Activated CD8-positive, alpha-beta memory T cell treated with anti-CD3 and anti-CD28 coated beads, Interleukin-2, amount 50 U/mL, for 24 hours (primary cell): ENCODE data around the gene ENKUR.

Experiments used
- DNase-seq: peaks from one replicate; pipeline ENCODE4 v3.0.0-alpha.2; 2020; ENCODE audit errors: extremely low read depth

ENKUR gene, protein sequence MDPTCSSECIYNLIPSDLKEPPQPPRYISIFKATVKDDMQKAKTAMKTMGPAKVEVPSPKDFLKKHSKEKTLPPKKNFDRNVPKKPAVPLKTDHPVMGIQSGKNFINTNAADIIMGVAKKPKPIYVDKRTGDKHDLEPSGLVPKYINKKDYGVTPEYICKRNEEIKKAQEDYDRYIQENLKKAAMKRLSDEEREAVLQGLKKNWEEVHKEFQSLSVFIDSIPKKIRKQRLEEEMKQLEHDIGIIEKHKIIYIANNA

DNA sequence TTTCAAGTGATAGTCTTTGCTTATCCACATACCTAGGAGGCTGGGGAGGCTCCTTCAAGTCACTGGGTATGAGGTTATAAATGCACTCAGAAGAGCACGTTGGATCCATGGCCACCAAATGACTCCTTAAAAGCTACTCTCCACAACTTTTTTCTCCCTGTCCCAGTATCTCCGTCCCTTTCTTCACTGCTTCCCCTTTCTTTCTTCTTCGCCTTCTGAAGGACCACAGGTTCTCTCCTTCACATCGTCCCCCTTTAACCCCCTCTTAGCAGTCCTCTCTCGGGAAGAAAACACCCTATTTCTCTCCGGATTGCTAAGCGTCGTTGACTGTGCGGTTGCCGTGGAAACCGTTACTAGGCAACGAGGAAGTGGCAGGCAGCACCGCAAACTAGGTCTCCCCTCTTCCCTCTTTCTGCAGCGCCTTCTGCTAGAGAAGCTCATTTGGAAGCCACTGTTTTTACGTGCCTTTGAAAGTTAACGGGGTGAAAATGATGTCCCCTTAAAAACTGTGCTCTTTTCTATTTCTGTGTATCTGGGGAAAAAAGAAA lies at the start of gene ENKUR:
TSS of gene ENKUR (minus strand) at position 331 of the 548 bp plus-strand sequence. CDS start at position 109, 222 bp downstream.
- DNase-seq, result peak; percentile 80

DNA sequence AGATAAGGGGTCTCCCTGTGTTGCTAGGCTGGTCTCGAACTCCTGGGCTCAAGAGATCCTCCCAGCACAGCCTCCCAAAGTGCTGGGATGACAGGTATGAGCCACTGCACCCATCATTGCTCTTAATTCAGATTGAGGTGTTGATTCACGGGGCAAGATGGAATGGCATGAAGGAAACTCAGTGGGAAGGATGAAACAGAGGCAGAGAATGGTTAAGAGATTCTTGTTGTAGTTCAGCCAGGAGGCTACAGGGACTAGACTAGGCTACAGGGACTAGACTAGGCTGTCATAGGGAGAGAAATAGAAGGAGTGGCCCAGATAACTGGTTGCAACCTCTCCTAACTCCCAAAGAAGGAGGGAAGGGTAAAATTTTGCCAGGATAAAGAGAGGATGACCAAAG lies 48.4 kb upstream of the ENKUR start:
- DNase-seq, result no peak

DNA sequence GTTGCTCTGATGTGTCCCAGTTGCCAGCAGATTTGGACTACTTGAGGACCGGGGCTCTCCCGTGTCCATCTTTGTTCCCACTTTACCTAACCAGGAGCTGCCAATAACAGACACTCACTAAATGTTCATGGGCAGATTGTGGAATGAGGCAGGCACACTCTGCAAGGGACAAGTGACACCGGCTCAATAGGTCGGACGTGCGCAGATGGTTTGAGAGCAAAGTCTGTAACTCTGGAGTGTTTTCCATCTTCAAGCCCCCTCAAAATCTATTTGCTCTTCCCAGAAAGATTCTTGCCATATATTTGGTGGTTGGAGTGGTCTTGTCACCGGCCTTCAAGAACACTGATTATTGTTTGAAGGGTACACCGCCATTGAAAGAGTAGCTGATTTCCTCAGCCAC lies 47.7 kb upstream of the ENKUR start:
- no peak for DNase-seq

DNA sequence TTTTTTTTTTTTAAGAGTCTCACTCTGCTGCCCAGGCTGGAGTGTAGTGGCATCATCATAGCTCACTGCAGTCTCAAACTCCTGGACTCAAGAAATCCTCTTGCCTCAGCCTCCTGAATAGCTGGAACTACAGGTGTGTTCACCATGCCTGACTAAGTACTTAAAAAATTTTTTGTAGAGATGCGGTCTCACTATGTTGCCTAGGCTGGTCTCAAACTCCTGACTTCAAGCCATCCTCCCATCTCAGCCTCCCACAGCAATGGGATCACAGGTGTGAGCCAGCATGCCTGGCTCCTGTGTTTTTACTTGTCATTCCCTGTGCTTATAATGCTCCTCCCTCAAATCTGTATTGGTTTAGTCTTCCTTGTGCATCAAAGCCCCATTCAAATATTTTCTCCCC lies 47.2 kb upstream of the ENKUR start:
- DNase-seq, result no peak

DNA sequence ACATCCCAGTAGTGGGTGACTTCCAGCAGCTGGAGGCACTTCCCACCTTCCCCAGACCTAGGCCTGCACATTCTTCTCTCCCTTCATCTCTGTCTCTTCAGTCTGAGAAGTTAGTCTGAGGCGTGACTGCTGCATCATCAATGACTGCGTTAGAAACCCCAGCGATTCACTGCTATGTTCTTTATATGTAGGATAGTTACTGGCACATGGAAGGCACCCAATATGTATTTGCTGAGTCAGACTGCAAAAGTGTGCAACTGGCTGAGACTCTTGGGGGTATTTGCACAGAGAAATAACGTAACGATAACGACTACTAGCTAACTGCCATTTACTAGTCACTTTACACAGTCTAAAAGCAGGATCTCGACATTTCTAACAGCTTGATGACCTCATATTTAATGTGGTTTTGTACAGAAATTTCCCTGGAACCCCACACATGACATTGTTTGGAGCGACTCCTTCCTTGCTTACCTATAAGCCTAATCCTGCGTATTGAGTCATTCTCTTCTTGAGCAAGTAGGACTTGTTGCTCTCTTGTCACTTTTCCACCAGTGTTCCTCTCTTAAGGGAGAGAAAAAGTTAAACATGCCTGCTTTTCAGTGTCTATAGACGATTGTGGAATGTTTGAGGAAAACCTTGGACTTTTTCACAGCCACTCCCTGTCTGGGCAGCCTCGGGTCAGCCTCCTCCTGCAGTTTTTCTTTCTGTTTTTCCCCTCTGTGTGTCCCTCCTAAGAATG lies 45.9 kb upstream of the ENKUR start:
- DNase-seq, result no peak

DNA sequence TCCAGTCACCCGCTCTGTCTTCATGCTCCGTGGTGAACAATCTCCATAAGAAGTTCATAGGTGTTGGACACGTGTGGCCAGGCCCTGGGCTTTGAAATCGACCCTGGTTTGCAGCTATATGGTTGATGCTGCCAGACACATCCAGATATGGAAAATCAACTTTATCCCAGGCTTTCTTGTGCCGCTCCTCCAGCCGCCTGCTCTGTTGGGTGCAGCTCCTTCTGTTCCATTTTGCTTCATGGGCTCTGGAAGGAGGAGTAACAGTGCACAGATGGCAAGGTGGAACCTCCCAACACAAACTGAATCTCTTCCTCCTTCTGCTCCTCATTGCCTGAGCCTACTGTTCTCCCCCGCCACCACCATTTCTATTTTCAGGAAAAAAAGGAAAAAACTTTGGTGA lies 45.2 kb upstream of the ENKUR start:
- DNase-seq, result no peak

DNA sequence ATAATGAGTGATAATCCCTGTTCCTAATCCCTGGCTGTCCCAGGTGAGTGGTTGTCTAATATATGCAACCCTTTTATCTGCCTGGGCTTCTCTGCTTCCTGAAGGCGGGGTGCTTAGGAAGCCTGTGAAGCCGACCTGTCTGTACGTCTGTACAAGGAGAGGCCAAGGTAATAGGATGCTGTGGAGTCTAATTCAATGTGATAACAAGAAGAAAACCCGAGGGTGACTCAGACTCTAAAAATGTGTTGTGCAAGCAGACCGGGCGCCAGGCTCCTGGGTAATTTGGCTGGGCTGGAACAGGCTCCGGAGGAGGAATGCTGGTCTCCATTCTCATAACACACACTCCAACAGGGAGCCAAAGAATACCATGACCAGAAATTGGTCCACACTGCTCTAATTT lies 44.0 kb upstream of the ENKUR start:
- DNase-seq, result no peak

DNA sequence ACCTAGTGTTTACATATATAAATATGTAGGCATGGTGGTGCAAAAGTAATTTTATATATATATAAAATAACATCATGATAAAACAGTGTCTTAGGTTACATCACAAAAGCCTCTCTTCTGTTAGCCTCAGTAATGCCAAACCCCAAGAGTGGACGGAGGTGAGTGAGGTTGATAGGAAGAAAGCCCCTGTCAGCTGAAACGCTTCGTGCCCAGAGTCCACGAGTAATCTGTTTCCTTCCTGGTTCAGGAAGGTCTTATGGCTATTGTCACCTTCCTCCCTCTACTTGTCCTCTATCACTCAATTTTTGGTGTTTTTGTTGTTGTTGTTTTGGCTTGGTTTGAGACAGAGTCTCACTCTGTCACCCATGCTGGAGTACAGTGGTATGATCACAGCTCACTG lies 41.9 kb upstream of the ENKUR start:
- no peak for DNase-seq

DNA sequence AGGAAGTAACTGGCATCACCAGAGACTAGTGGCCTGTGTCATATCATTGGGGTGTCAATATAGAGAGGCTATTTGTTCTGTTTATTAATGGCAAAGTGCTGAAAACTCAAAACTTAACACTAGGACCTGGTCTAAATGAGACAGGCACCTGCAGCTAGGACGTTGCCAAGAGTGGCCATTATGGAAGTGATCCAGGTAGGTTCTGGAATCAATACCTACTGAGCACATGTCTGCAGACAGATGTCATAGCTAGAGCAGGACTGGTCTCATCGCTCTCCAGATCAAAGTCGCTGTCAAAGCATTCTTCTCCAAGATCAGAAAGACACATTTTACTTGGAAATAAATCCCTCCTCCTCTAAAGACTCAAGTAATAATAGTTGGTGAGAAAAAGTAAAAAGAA lies 40.8 kb upstream of the ENKUR start:
- DNase-seq, result no peak

DNA sequence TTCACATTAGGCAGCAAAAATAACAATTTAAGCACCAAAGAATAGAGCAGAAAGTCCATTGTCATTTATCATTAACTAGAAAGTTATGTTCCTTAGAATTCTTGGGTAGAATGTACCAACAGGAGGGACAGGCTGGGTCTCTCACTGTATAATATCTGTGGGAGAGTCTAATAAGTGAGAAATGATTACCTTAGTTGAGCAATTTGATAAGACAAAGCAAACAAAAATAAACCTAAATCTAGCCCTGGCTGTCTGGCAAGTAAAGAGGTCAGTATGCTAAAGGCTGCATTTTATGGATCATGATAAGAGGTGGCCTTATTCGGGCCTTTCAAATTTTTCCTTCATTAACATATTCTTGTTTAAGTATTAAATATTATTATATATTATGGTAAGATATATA lies 36.1 kb upstream of the ENKUR start:
- DNase-seq, result no peak

DNA sequence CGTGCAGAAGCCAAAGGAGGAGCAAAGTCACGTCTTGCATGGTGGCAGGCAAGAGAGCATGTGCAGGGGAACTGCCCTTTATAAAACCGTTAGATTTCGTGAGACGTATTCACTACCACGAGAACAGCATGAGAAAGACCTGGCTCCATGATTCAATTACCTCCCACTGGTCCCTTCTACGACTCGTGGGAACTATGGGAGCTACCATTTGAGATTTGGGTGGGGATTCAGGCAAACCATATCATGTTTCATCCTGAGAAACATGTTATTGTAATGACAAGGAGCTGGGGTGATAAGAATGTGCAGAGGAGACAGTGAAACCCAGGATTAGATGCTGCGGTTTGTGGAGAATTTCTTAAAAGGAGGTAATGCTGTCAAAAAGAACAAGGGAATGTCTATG lies 34.4 kb upstream of the ENKUR start:
- no peak for DNase-seq

DNA sequence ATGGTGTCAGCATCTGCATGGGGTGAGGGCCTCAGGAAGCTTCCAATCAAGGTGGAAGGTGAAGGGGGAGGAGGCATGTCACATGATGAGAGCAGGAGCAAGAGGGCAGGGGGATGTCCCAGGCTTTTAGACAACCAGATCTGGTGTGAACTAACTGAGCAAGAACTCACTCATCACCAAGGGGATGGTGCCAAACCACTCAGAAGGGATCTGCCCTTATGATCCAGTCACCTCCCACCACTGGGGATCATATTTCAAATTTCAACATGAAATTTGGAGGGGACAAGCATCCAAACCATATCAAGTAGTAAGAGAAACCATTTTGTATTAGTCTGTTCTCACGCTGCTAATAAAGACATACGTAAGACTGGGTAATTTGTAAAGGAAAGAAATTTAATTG lies 34.0 kb upstream of the ENKUR start:
- DNase-seq, result no peak

DNA sequence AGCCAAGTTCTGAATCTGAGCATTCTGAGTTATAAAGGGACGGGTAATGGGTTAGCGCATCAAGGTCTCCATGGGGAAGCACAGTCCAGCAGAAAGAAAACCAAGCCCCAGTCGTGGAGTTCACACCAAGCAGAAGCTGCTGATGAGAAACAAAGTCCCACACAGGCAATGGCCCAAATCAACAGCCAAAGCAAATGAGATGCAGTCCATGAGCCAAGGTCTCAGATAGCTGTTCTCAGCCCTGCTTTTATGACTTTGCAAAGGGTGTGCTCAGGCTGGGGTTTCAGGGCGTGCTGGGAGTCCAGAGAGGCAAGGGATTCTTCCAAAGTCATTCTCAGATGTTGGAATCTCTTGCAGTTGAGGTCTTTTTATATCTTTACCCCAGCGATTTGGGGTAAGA lies 32.5 kb upstream of the ENKUR start:
- no peak for DNase-seq

DNA sequence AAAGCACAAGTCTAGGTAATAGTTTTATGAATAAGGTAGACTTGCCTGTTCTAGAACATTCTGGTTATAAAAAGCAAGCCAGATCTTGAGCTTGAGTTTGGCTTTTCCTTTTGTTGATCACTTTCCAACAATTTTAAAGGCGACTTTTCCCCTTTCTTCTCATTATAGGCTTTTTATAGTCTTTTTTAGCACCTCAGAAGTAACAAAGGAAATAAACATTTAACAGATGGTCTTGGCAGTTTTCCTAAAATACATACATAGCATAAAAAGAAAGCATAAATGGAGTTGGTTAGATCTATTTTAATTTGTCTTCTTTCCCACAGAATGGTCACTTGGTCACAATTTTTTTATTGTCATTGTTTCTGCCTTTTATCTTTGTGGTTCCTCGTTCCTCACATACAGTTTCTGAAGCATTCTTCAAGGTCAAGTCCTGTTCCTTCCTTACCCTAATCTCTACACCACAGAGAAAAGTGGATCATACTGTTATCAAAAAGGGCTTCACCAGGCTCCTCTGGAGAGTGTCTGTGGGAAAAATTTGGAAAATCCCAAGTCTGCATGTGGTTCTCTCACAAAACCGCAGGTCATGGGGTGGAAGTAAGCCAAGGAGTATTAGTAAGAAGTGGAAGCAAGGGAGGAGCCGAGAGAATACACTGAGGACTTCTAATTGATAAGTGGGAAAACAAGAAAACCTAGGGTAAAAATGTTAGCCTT lies 31.8 kb upstream of the ENKUR start:
- no peak for DNase-seq

DNA sequence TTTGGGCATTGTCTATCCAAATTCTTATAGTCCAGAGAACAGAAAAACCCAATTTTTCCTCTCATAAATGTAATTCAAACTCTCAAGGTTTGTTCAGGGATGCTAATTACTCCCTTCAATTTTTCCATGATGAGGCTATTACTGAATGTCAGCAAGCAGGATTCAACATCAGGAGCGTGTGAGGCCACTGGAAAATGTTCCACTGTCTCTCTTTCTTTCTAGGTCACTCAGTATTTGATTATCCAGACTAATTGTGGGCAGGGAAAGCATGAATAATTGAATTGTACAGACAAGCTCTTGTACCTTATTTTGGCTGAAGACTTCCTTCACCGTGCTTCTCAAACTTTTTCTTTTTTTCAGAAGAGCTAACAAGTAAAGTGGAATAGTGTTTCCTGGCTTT lies 31.1 kb upstream of the ENKUR start:
- DNase-seq, result no peak

DNA sequence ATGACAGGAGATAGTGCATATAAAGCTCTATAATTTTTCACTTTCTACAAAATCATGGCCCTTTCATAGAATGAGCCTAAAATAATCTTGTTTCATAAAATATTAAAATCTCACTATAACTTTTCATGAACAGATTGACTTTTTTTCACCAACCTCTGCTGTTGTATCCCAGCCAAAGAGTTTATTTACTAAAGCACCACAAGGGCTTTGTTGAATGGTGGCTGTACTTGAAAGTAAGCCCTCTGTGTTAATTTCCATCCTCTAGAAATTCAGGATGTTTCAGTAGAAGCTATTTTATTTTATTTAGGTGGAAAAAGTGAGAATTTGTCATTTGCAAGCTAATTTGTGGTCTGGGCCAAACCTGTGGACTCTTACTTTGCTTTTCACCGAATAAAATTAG lies 30.7 kb upstream of the ENKUR start:
- DNase-seq, result no peak

DNA sequence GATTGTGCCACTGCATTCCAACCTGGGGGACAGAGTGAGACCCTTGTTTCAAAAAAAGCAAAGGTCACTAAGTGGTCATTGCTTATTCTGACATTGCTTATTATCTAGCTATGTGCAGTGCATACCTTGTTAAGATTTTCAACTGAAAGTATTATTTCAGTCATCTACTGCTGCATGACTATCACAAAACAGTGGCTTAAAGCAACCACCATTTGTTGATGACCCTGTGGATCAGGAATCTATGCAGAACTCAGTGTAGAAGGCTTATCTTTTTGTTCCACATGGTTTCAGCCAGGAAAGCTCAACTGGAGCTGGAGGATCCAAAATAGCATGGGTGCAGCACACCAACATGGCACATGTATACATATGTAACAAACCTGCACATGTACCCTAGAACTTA lies 23.6 kb upstream of the ENKUR start:
- DNase-seq, result no peak

DNA sequence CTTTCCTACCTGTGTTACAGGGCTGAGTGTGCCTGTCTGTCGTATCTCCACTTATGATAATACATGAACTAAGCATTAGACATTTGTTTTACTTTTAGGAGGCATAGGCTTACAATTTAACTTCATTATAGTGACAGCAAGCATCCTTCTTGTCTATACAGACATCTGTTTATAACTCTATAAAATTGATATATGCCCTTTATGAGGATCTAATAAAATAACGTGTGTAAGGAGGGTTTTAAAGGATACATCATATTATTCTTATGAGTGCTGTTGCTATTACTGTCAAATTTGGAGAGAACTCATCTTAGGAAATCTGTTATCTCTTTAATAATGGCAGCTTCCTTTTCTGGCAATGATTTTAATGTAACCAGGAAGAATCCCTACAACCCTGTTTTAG lies 22.4 kb upstream of the ENKUR start:
- DNase-seq, result no peak

DNA sequence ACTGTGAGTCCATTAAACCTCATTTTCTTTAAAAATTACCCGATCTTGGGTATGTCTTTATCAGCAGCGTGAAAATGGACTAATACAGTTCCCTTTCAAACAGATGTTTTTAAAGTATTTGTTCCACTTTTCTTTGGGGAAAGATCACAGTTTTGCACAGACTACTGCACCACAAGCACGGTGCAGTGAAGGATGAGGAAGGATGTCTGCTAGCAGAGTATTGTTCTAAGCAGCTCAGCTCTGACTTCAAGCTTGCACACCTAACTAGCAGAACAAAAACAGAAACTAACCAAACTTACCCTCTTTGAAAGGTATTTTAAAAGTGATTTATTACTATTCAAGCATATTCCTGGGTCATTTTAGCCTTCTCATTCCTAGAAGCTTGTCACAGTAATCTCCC lies 20.4 kb upstream of the ENKUR start:
- no peak for DNase-seq

DNA sequence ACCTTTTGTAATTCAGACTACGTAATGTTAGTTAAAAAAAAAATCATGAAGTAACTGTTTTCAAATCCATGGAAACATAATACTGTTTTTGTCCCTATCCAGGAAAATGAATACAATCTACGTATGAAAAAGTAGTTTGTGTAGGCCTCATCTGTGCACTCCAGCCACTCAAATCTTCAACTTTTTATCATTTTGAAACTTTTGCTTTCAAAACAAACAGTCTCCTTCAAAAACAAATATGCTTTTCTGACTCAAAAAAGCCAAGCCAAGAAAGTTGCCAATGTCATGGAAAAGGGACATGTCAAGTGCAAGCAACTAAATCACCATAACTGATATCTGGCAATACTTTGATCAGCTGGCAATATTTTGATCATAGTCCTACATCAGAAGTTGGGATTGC lies 13.6 kb upstream of the ENKUR start:
- DNase-seq, result no peak

DNA sequence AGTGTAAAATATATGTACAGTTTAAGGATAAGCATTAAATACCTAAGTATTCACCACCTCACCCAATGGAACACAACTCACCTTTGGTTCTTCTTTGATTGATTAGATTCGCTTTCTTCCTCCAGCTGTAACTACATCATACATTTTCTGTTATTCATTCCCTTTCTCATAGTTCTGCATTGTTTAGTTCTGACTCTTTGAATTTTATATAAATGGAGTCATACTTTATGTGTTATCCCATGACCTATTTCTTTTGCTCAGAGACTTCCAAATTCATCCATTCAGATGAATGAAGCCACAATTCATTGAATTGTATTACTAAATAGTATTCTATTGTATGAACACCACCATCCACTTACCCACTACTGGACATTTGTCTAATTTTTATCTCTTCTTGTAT lies 12.8 kb upstream of the ENKUR start:
- DNase-seq, result no peak

DNA sequence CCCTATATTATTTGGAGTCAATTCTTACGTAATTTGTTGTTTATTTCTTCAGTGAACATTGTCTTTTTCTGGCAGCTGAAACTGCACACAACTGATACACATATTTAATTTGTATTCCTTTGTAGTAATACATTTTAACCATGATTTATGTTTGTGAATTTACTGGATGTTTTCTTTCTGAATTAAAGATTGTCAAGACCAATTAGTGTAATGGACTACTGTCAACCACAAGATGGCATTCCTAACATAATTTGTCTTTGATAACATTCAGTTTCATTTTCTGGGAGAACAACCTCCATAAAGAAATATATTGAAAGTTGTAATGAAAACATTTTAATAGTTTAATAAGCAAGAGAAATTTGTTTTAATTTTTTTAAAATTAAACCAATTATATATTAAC lies 10.5 kb upstream of the ENKUR start:
- DNase-seq, result no peak

DNA sequence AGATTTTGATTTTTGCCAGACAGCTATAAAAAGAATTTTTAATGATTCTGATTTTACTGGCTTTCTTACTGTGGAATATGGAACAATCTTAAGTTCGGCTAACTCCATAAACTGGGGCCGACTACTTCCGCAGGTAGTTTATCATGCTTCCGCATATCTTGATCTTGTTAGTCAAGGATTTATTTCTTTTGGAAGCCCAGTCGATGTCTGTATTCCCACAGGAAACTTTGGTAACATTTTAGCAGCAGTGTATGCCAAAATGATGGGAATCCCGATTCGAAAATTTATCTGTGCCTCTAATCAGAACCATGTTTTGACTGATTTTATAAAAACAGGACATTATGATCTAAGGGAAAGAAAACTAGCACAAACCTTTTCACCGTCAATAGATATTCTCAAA lies 8.6 kb upstream of the ENKUR start:
- no peak for DNase-seq
